H9 (cell line): Measurements from ENCODE around the gene PNKP. TPM values are rescaled to one million over a fixed set of nuclear protein-coding genes. Genes with fewer than 3 reads are reported as not detected.

Experiments used
- DNase-seq: peaks from one replicate; pipeline ENCODE4 v3.0.0-alpha.2; 2017
- H2AFZ ChIP-seq: one replicate; pipeline ENCODE4 v1.6.1; 2013; ENCODE audit warnings: mild to moderate bottlenecking, low read length, control low read depth, moderate library complexity
- H2AK5ac ChIP-seq: 2 replicates; pipeline ENCODE4 v1.6.1; 2013; ENCODE audit warnings: low read length, control low read depth, mixed read lengths; ENCODE audit not compliant: insufficient read length
- H2BK120ac ChIP-seq: one replicate; pipeline ENCODE4 v1.6.1; 2013; ENCODE audit warnings: low read depth, mild to moderate bottlenecking, low read length, control low read depth, inconsistent platforms; ENCODE audit not compliant: poor library complexity, severe bottlenecking
- H2BK12ac ChIP-seq: 2 replicates; pipeline ENCODE4 v1.6.1; 2013; ENCODE audit warnings: low read length, control low read depth, mixed read lengths, low read depth; ENCODE audit not compliant: insufficient read length
- H2BK15ac ChIP-seq: 2 replicates; pipeline ENCODE4 v1.6.1; 2013; ENCODE audit warnings: low read depth, low read length, control low read depth
- H2BK20ac ChIP-seq: one replicate; pipeline ENCODE4 v1.6.1; 2013; ENCODE audit warnings: low read depth, mild to moderate bottlenecking, low read length, control low read depth, inconsistent platforms; ENCODE audit not compliant: poor library complexity, severe bottlenecking
- H2BK5ac ChIP-seq: 2 replicates; pipeline ENCODE4 v1.6.1; 2013; ENCODE audit warnings: low read length, control low read depth, mixed read lengths; ENCODE audit not compliant: insufficient read length
- H3K14ac ChIP-seq: 2 replicates; pipeline ENCODE4 v1.6.1; 2013; ENCODE audit warnings: low read length, control low read depth; ENCODE audit not compliant: insufficient read depth
- H3K18ac ChIP-seq: 2 replicates; pipeline ENCODE4 v1.6.1; 2013; ENCODE audit warnings: low read depth, mild to moderate bottlenecking, mixed read lengths, low read length, control low read depth; ENCODE audit not compliant: insufficient read length
- H3K23ac ChIP-seq: 2 replicates; pipeline ENCODE4 v1.6.1; 2013; ENCODE audit warnings: low read length, control low read depth, mixed read lengths, low read depth; ENCODE audit not compliant: insufficient read length
- H3K23me2 ChIP-seq: 2 replicates; pipeline ENCODE4 v1.6.1; 2013; ENCODE audit warnings: low read depth, mild to moderate bottlenecking, mixed read lengths, low read length, control low read depth; ENCODE audit not compliant: insufficient read length, poor library complexity, severe bottlenecking
- H3K27ac ChIP-seq: 2 replicates; pipeline ENCODE4 v1.5.1; 2013; ENCODE audit warnings: low read length, control low read depth, mixed read lengths, low read depth; ENCODE audit not compliant: insufficient read length
- H3K27me3 ChIP-seq: 2 replicates; pipeline ENCODE4 v1.6.1; 2013; ENCODE audit warnings: low read length, control low read depth, inconsistent platforms; ENCODE audit not compliant: insufficient read depth
- H3K4ac ChIP-seq: 2 replicates; pipeline ENCODE4 v1.6.1; 2013; ENCODE audit warnings: low read depth, mild to moderate bottlenecking, control low read depth, inconsistent platforms, low read length, moderate library complexity
- H3K4me1 ChIP-seq: 2 replicates; pipeline ENCODE4 v1.6.1; 2013; ENCODE audit warnings: low read length, control low read depth, inconsistent platforms; ENCODE audit not compliant: insufficient read depth
- H3K4me2 ChIP-seq: 2 replicates; pipeline ENCODE4 v1.6.1; 2013; ENCODE audit warnings: low read length, control low read depth, mixed read lengths; ENCODE audit not compliant: insufficient read length, insufficient read depth
- H3K56ac ChIP-seq: 2 replicates; pipeline ENCODE4 v1.6.1; 2013; ENCODE audit warnings: low read depth, mild to moderate bottlenecking, mixed read lengths, low read length, control low read depth; ENCODE audit not compliant: insufficient read length
- H3K79me1 ChIP-seq: 2 replicates; pipeline ENCODE4 v1.6.1; 2013; ENCODE audit warnings: low read depth, mild to moderate bottlenecking, moderate library complexity, low read length, control low read depth, inconsistent platforms; ENCODE audit not compliant: insufficient read depth, poor library complexity, severe bottlenecking
- H3K79me2 ChIP-seq: 2 replicates; pipeline ENCODE4 v1.6.1; 2013; ENCODE audit warnings: low read length, control low read depth, inconsistent platforms; ENCODE audit not compliant: insufficient read depth
- H3K9ac ChIP-seq: 2 replicates; pipeline ENCODE4 v1.6.1; 2013; ENCODE audit warnings: low read length, control low read depth, mixed read lengths; ENCODE audit not compliant: insufficient read length; ENCODE audit errors: extremely low read depth
- H3K9me3 ChIP-seq: one replicate; pipeline ENCODE4 v1.6.1; 2013; ENCODE audit warnings: low read depth, low read length, inconsistent platforms; ENCODE audit not compliant: control insufficient read depth
- H3T11ph ChIP-seq: one replicate; pipeline ENCODE4 v1.6.1; 2013; ENCODE audit warnings: mild to moderate bottlenecking, low read length, control low read depth, inconsistent platforms
- H4K20me1 ChIP-seq: one replicate; pipeline ENCODE4 v1.6.1; 2013; ENCODE audit not compliant: control insufficient read depth, insufficient read length, insufficient read depth
- H4K5ac ChIP-seq: 2 replicates; pipeline ENCODE4 v1.6.1; 2013; ENCODE audit warnings: low read depth, mild to moderate bottlenecking, mixed read lengths, low read length, control low read depth; ENCODE audit not compliant: insufficient read length
- H4K8ac ChIP-seq: replicated peaks from 2 replicates; pipeline ENCODE4 v1.6.1; 2013; ENCODE audit warnings: low read length, control low read depth, mixed read lengths, low read depth; ENCODE audit not compliant: insufficient read length
- H4K91ac ChIP-seq: 2 replicates; pipeline ENCODE4 v1.6.1; 2013; ENCODE audit warnings: low read depth, mild to moderate bottlenecking, moderate library complexity, mixed read lengths, low read length, control low read depth; ENCODE audit not compliant: insufficient read length
- H3K27ac Mint-ChIP-seq, 3 experiments: 2 replicates in 2 of 3; 3 replicates in 1 of 3; pipeline ENCODE4 v1.8.0; 2020 to 2021; ENCODE audit warnings: mixed read lengths in 3 of 3, mild to moderate bottlenecking in 1 of 3, moderate library complexity in 1 of 3
- H3K27me3 Mint-ChIP-seq: 2 replicates; pipeline ENCODE4 v1.8.0; 2021; ENCODE audit warnings: low read depth, mild to moderate bottlenecking, moderate library complexity, mixed read lengths
- H3K36me3 Mint-ChIP-seq, 3 experiments: 2 replicates in 2 of 3; 3 replicates in 1 of 3; pipeline ENCODE4 v1.8.0; 2020 to 2021; ENCODE audit warnings: low read depth in 3 of 3, mixed read lengths in 3 of 3; ENCODE audit not compliant: insufficient read depth in 1 of 3
- H3K4me1 Mint-ChIP-seq, 2 experiments: 2 replicates each; pipeline ENCODE4 v1.8.0; 2020; ENCODE audit warnings: mixed read lengths in 2 of 2
- H3K4me3 Mint-ChIP-seq, 2 experiments: 2 replicates in 1 of 2; 3 replicates in 1 of 2; pipeline ENCODE4 v1.8.0; 2020 to 2021; ENCODE audit warnings: mild to moderate bottlenecking in 2 of 2, mixed read lengths in 2 of 2, moderate library complexity in 1 of 2
- H3K9me3 Mint-ChIP-seq, 2 experiments: 2 replicates in 1 of 2; 3 replicates in 1 of 2; pipeline ENCODE4 v1.8.0; 2020; ENCODE audit warnings: mild to moderate bottlenecking in 2 of 2, mixed read lengths in 2 of 2, moderate library complexity in 1 of 2
- WGBS: extraction: QIAGEN DNeasy Blood & Tissue Kit; methylation state at CpG from one replicate; pipeline ENCODE4 v1.1.7; 2013; ENCODE audit warnings: missing lambda C conversion rate, low lambda C conversion rate, mixed read lengths; ENCODE audit not compliant: insufficient read length; ENCODE audit errors: extremely low coverage; 5-methylcytosine and 5-hydroxymethylcytosine counted together
- total RNA-seq: library from RNA; stranded (reverse); gene quantifications from 2 replicates; pipeline ENCODE4 v1.2.1, GENCODE V29; 2021
- TF ChIP-seq, protein P1 (sequence below): fragments of 200-600 bp; sonication (generic); conservative IDR thresholded peaks from 3 replicates; pipeline ENCODE4 v1.8.0; 2021; ENCODE audit warnings: antibody characterized with exemption, mild to moderate bottlenecking

The PNKP gene
- total RNA-seq, 1 experiment from 2014 or later: 157 TPM

DNA sequence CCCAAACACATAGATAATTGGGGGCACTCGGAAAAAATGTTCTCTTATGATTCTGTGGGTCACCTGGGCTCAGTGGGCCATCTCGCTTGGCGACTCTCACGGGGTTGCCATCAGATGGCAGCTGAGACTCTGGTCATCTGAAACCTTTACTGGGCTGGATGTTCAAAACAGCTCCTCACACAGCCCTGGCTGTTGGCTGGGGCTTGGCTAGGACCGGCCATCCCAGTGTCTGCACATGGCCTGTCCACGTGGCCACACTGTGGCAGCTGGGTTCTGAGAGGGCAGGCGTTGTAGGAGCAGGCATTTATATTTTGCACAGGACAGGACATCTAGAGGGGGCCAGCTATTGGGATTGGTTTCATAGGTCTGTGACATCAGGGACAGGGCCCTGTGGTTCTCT is 33.8 kb downstream of the PNKP start:
- no peak overlapping the region for H3K23ac ChIP-seq
- H3K14ac ChIP-seq: no peak overlapping the region
- no peak overlapping the region for H3K9ac ChIP-seq
- no peak overlapping the region for H3K4ac ChIP-seq
- H3K4me2 ChIP-seq: no peak overlapping the region
- H3K4me1 ChIP-seq: no peaks in the 10 kb centered on the region
- no peak overlapping the region for H3T11ph ChIP-seq
- no peak overlapping the region for H4K8ac ChIP-seq
- no peak overlapping the region for H3K27ac ChIP-seq
- H3K56ac ChIP-seq: no peak overlapping the region
- no peak overlapping the region for H4K91ac ChIP-seq
- no peaks in the 10 kb centered on the region for H3K9me3 ChIP-seq
- H3K36me3 Mint-ChIP-seq: peaks cover 24 to 63% (median 56%) of the 10 kb centered on the region in 3 experiments; a peak in 6 of 7 replicates
- H2AK5ac ChIP-seq: no peak overlapping the region
- TF ChIP-seq, protein P1, sequence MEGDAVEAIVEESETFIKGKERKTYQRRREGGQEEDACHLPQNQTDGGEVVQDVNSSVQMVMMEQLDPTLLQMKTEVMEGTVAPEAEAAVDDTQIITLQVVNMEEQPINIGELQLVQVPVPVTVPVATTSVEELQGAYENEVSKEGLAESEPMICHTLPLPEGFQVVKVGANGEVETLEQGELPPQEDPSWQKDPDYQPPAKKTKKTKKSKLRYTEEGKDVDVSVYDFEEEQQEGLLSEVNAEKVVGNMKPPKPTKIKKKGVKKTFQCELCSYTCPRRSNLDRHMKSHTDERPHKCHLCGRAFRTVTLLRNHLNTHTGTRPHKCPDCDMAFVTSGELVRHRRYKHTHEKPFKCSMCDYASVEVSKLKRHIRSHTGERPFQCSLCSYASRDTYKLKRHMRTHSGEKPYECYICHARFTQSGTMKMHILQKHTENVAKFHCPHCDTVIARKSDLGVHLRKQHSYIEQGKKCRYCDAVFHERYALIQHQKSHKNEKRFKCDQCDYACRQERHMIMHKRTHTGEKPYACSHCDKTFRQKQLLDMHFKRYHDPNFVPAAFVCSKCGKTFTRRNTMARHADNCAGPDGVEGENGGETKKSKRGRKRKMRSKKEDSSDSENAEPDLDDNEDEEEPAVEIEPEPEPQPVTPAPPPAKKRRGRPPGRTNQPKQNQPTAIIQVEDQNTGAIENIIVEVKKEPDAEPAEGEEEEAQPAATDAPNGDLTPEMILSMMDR: no peak
- no peak overlapping the region for H2BK120ac ChIP-seq
- no peak overlapping the region for H2BK5ac ChIP-seq
- no peak overlapping the region for H4K5ac ChIP-seq
- no peaks in the 10 kb centered on the region for H3K79me2 ChIP-seq
- DNase-seq: no peak
- no peaks in the 10 kb centered on the region for H4K20me1 ChIP-seq
- no peak overlapping the region for H2BK12ac ChIP-seq
- no peaks in the 10 kb centered on the region for H3K27me3 ChIP-seq
- no peaks in the 10 kb centered on the region for H3K27me3 Mint-ChIP-seq
- no peaks in the 10 kb centered on the region for H3K23me2 ChIP-seq
- no peaks in the 10 kb centered on the region for H3K4me1 Mint-ChIP-seq
- H3K4me3 Mint-ChIP-seq: no peak overlapping the region
- H3K27ac Mint-ChIP-seq: no peak overlapping the region; a peak in 1 of 7 replicates
- no CpG with 5 or more reads among the region's 7 CpGs for WGBS
- no peaks in the 10 kb centered on the region for H3K79me1 ChIP-seq
- no peak overlapping the region for H2AFZ ChIP-seq
- H2BK20ac ChIP-seq: no peak overlapping the region
- H3K9me3 Mint-ChIP-seq: no peaks in the 10 kb centered on the region
- no peak overlapping the region for H2BK15ac ChIP-seq
- H3K18ac ChIP-seq: no peak overlapping the region
